Neural progenitor cell (in vitro differentiated cells): ENCODE data around the gene RPL18.

Experiments
- EZH2phosphoT487 ChIP-seq: fragments of 200-600 bp; sonication (generic); IDR thresholded peaks from 2 replicates; pipeline ENCODE4 v1.6.1; 2017; ENCODE audit warnings: antibody characterized with exemption
- TF ChIP-seq, protein P1 (sequence below): fragments of 200-600 bp; sonication (generic); IDR thresholded peaks from 2 replicates; pipeline ENCODE4 v1.5.1; 2017; ENCODE audit warnings: antibody characterized with exemption, mild to moderate bottlenecking

DNA sequence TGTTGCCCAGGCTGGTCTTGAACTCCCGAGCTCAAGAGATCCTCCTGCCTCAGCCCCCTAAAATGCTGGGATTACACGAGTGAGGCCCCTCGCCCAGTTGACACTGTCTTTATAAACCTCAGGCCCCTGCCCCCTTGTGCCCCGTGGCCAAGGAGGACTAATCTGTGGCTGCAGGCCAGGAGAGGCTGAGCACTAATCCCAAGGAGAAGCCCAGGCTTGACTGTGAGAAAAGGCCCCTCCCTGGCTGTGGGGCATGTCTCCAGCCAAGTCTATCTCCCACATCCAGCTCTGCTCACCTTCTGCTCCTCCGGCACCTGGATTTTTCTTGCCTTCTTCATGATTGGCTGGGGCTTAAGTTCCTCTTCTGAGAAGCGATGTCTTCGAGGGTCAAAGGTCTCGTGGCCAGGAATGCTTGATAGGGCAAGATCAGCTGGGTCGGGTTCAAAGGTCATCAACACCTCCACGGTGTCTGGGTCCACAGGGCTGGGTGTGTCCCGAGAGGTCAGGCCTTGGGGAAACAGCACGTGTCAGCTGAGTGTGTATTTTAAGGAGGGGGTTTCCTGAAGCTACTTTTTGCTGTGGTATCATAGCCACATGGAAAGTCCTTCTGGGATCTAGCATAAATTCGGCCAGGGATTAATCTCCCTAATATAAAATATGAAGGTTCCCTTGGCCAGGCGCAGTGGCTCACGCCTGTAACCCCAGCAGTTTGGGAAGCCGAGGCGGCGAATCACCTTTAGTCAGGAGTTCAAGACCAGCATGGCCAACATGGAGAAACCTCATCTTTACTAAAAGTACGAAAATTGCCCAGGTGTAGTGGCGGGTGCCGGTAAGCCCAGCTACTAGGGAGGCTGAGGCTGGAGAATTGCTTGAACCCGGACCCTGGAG, 14.4 kb upstream of the RPL18 start:
- TF ChIP-seq EZH2phosphoT487: no peak
- TF ChIP-seq, protein P1, sequence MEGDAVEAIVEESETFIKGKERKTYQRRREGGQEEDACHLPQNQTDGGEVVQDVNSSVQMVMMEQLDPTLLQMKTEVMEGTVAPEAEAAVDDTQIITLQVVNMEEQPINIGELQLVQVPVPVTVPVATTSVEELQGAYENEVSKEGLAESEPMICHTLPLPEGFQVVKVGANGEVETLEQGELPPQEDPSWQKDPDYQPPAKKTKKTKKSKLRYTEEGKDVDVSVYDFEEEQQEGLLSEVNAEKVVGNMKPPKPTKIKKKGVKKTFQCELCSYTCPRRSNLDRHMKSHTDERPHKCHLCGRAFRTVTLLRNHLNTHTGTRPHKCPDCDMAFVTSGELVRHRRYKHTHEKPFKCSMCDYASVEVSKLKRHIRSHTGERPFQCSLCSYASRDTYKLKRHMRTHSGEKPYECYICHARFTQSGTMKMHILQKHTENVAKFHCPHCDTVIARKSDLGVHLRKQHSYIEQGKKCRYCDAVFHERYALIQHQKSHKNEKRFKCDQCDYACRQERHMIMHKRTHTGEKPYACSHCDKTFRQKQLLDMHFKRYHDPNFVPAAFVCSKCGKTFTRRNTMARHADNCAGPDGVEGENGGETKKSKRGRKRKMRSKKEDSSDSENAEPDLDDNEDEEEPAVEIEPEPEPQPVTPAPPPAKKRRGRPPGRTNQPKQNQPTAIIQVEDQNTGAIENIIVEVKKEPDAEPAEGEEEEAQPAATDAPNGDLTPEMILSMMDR: no peak
